ENCODE data around the gene SLC8B1.

SLC8B1 gene

GRCh38 chr12:113284751-113285150 lies 50.2 kb downstream of the SLC8B1 start:
- H3K9me3 ChIP-seq (ENCODE audit: control insufficient read depth, insufficient read depth, low read depth, low read length): no peaks in the 10 kb centered on the region
- peaks cover 0 to 8% of the 10 kb centered on the region in 2 experiments; a peak in 2 of 3 replicates for H3K36me3 ChIP-seq (ENCODE audit: control insufficient read depth in 2 of 2, insufficient read depth in 1 of 2, low read length in 2 of 2)
- ChIA-PET CTCF (interaction anchor here (0.9 to 1.7 kb wide), 2 partner anchors 18 to 140 kb away, joined by 3 to 5 read pairs; no protein-coding TSS in a partner anchor), POLR2A (interaction anchor here (0.5 kb wide), 1 partner anchor 50 kb away, joined by 4 read pairs; the partner anchor contains the start of gene SLC8B1)
- no peaks in the 10 kb centered on the region for H3K4me1 ChIP-seq (ENCODE audit: control insufficient read depth, insufficient read depth, low read length)
- no peak overlapping the region for H3K4me3 ChIP-seq (ENCODE audit: low read depth, low read length)
- TF ChIP-seq ZIC2 (tag by site-specific recombination; IDR thresholded peaks at IDR 0.05) (peak; percentile 76), ZNF274 (IDR thresholded peaks at IDR 0.05; ENCODE audit: low read length) (no peak), ZNF274 (tag by site-specific recombination; IDR thresholded peaks at IDR 0.05; ENCODE audit: borderline replicate concordance) (no peak)
- no peak overlapping the region for H3K27ac ChIP-seq (ENCODE audit: extremely low read depth, low read depth, low read length)

- Histone ChIP-seq H3K4me1 (ENCODE audit: control insufficient read depth, insufficient read depth, low read length) (no peaks in the 10 kb centered on the region), H3K4me3 (ENCODE audit: low read depth, low read length) (no peak overlapping the region), H3K9me3 (ENCODE audit: control insufficient read depth, insufficient read depth, low read depth, low read length) (no peaks in the 10 kb centered on the region), H3K36me3 (ENCODE audit: control insufficient read depth in 2 of 2, insufficient read depth in 1 of 2, low read length in 2 of 2) (peaks cover 0 to 11% of the 10 kb centered on the region in 2 experiments; a peak in 2 of 3 replicates), H3K27ac (ENCODE audit: extremely low read depth, low read depth, low read length) (no peak overlapping the region)
- ChIA-PET CTCF (no interaction called here), POLR2A (interaction anchor here (0.6 kb wide), 1 partner anchor 56 kb away, joined by 3 read pairs; the partner anchor contains the start of gene SLC8B1)
- TF ChIP-seq ZNF585B (tag by site-specific recombination; IDR thresholded peaks at IDR 0.05): no peak
- TF ChIP-seq ZNF175 (tag by site-specific recombination; IDR thresholded peaks at IDR 0.05): no peak
- no peak for TF ChIP-seq ZNF707 (tag by site-specific recombination; IDR thresholded peaks at IDR 0.05)
- no peak for TF ChIP-seq OVOL3 (tag by site-specific recombination; IDR thresholded peaks at IDR 0.05)
- no peak for TF ChIP-seq HIC1 (tag by site-specific recombination; IDR thresholded peaks at IDR 0.05)
- no peak for TF ChIP-seq KLF16 (tag by site-specific recombination; IDR thresholded peaks at IDR 0.05)
- TF ChIP-seq ZNF223 (tag by site-specific recombination; IDR thresholded peaks at IDR 0.05): no peak
- TF ChIP-seq, protein P1, sequence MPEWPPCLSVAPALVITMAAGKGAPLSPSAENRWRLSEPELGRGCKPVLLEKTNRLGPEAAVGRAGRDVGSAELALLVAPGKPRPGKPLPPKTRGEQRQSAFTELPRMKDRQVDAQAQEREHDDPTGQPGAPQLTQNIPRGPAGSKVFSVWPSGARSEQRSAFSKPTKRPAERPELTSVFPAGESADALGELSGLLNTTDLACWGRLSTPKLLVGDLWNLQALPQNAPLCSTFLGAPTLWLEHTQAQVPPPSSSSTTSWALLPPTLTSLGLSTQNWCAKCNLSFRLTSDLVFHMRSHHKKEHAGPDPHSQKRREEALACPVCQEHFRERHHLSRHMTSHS (tag by site-specific recombination; IDR thresholded peaks at IDR 0.05): no peak
- TF ChIP-seq ZNF138 (tag by site-specific recombination; IDR thresholded peaks at IDR 0.05; ENCODE audit: borderline replicate concordance): no peak
- TF ChIP-seq, protein P2, sequence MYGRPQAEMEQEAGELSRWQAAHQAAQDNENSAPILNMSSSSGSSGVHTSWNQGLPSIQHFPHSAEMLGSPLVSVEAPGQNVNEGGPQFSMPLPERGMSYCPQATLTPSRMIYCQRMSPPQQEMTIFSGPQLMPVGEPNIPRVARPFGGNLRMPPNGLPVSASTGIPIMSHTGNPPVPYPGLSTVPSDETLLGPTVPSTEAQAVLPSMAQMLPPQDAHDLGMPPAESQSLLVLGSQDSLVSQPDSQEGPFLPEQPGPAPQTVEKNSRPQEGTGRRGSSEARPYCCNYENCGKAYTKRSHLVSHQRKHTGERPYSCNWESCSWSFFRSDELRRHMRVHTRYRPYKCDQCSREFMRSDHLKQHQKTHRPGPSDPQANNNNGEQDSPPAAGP (tag by site-specific recombination; IDR thresholded peaks at IDR 0.05): no peak
- TF ChIP-seq, protein P3, sequence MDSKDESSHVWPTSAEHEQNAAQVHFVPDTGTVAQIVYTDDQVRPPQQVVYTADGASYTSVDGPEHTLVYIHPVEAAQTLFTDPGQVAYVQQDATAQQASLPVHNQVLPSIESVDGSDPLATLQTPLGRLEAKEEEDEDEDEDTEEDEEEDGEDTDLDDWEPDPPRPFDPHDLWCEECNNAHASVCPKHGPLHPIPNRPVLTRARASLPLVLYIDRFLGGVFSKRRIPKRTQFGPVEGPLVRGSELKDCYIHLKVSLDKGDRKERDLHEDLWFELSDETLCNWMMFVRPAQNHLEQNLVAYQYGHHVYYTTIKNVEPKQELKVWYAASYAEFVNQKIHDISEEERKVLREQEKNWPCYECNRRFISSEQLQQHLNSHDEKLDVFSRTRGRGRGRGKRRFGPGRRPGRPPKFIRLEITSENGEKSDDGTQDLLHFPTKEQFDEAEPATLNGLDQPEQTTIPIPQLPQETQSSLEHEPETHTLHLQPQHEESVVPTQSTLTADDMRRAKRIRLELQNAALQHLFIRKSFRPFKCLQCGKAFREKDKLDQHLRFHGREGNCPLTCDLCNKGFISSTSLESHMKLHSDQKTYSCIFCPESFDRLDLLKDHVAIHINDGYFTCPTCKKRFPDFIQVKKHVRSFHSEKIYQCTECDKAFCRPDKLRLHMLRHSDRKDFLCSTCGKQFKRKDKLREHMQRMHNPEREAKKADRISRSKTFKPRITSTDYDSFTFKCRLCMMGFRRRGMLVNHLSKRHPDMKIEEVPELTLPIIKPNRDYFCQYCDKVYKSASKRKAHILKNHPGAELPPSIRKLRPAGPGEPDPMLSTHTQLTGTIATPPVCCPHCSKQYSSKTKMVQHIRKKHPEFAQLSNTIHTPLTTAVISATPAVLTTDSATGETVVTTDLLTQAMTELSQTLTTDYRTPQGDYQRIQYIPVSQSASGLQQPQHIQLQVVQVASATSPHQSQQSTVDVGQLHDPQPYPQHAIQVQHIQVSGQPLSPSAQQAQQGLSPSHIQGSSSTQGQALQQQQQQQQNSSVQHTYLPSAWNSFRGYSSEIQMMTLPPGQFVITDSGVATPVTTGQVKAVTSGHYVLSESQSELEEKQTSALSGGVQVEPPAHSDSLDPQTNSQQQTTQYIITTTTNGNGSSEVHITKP (tag by site-specific recombination; IDR thresholded peaks at IDR 0.05): no peak
- TF ChIP-seq ZFP41 (tag by site-specific recombination; IDR thresholded peaks at IDR 0.05; ENCODE audit: borderline replicate concordance): no peak
- TF ChIP-seq ZNF776 (tag by site-specific recombination; IDR thresholded peaks at IDR 0.05; ENCODE audit: borderline replicate concordance): no peak
- no peak for TF ChIP-seq ZNF24 (tag by site-specific recombination; IDR thresholded peaks at IDR 0.05)
- no peak for TF ChIP-seq ZBTB44 (tag by site-specific recombination; IDR thresholded peaks at IDR 0.05)
- no peak for TF ChIP-seq SCRT1 (tag by site-specific recombination; IDR thresholded peaks at IDR 0.05; ENCODE audit: borderline replicate concordance)
- TF ChIP-seq SP3 (tag by site-specific recombination; IDR thresholded peaks at IDR 0.05): no peak
These were observed 56.3 kb downstream of the SLC8B1 start for GRCh38 chr12:113278633-113279032.

Measured in HEK293 (cell line).